ENCODE results near the gene GNPDA1. TPM values are rescaled to one million over a fixed set of nuclear protein-coding genes. Genes with fewer than 3 reads are reported as not detected.
"Not testable (repeated sequence)": the region's sequence is repeated elsewhere in the genome, so short reads cannot be mapped to it uniquely, and the experiment has no call there.

GNPDA1 gene
- total RNA-seq, 1 donor from 2014 or later = 55.0 TPM

DNA sequence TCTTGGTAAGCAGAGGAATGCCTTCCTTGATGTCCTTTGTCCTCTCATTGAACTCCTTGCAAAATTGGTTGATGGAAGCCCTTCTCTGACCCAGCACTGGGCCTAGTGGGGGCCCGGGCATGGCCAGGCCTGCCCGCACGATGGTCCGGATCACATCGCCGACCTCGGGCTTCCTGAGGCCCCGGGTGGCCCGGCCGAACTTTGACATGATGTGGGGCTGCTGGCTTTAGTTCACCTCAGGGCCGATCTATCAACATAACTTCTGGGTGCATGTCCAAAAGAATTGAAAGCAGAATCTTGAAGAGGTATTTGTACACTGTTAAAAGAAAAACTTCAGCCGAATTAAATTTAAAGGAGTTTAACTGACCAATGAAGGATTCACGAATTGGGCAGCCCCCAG, 24.1 kb upstream of the GNPDA1 start:
- Mint-ChIP-seq H3K27ac (no peak overlapping the region), H3K27me3 (ENCODE audit: low read depth) (no peaks in the 10 kb centered on the region), H3K4me3 (no peak overlapping the region), H3K36me3 (no peaks in the 10 kb centered on the region), H3K4me1 (no peaks in the 10 kb centered on the region), H3K9me3 (peaks cover 4% of the 10 kb centered on the region)
- DNase-seq (ENCODE audit: low spot score in 2 of 2, unreplicated experiment in 2 of 2) = no peak
- TF ChIP-seq, protein P1, sequence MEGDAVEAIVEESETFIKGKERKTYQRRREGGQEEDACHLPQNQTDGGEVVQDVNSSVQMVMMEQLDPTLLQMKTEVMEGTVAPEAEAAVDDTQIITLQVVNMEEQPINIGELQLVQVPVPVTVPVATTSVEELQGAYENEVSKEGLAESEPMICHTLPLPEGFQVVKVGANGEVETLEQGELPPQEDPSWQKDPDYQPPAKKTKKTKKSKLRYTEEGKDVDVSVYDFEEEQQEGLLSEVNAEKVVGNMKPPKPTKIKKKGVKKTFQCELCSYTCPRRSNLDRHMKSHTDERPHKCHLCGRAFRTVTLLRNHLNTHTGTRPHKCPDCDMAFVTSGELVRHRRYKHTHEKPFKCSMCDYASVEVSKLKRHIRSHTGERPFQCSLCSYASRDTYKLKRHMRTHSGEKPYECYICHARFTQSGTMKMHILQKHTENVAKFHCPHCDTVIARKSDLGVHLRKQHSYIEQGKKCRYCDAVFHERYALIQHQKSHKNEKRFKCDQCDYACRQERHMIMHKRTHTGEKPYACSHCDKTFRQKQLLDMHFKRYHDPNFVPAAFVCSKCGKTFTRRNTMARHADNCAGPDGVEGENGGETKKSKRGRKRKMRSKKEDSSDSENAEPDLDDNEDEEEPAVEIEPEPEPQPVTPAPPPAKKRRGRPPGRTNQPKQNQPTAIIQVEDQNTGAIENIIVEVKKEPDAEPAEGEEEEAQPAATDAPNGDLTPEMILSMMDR (IDR thresholded peaks at IDR 0.05; ENCODE audit: unreplicated experiment) = no peak

DNA sequence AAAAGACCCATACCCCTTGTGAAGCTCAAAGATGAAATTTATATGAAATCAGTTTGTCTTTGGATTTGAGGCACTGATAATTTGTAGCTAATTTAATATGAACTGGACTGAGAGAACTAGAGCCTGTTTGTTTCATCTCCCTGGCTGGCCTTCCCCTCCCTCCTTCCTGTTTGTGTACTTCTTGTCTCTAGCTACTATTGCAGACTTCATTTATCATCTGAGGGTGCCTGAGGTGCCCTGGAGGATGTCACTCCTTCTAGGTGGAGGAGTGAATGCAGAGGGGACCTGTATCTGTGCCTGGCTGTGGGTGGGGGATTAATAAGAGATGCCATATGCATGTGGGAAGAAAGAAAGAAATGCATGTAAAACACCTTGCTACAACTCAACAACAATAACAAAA, 22.2 kb upstream of the GNPDA1 start:
- no peak overlapping the region for H3K4me3 Mint-ChIP-seq
- no peak overlapping the region for H3K27ac Mint-ChIP-seq
- no peaks in the 10 kb centered on the region for H3K4me1 Mint-ChIP-seq
- H3K36me3 Mint-ChIP-seq = no peaks in the 10 kb centered on the region
- H3K9me3 Mint-ChIP-seq = peaks cover 4% of the 10 kb centered on the region
- peaks cover 5% of the 10 kb centered on the region for H3K27me3 Mint-ChIP-seq (ENCODE audit: low read depth)
- no peak for DNase-seq (ENCODE audit: low spot score in 2 of 2, unreplicated experiment in 2 of 2)
- TF ChIP-seq, protein P1 (IDR thresholded peaks at IDR 0.05; ENCODE audit: unreplicated experiment) = no peak

DNA sequence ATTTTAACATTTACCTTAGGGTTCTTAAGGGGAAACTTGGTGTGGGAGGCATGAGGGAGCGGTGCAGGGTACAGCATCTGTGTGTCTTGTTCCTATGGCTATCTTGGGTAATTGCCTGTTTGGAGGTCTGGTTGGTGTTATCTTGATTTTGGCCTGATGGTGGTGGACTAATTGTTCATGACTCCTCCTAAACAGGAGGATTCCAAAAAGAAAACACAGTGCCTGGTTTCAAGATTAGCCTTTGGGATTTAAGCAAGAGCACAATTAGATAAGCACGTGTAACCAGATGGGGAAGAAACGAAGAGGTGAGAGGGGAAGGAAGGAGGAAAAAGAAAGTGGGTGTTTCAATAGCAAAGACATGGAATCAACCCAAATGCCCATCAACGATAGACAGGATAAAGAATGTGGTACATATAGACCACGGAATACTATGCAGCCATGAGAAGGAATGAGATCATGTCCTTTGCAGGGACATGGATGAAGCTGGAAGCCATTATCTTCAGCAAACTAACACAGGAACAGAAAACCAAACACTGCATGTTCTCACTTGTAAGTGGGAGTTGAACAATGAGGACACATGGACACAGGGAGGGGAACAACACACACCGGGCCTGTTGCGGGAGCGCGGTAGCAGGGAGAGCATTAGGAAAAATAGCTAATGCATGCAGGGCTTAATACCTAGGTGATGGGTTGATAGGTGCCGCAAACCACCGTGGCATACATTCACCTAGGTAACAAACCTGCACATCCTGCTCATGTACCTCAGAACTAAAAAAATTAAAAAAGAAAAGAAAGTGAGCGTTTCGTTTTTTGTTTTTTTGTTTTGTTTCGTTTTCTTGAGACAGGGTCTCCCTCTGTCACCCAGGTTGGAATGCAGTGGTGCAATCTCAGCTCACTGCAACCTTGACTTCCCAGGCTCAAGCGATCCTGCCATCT, 21.1 kb upstream of the GNPDA1 start:
- DNase-seq (ENCODE audit: low spot score in 2 of 2, unreplicated experiment in 2 of 2); H3K9me3 Mint-ChIP-seq; H3K4me3 Mint-ChIP-seq; H3K27me3 Mint-ChIP-seq (ENCODE audit: low read depth); H3K36me3 Mint-ChIP-seq; H3K4me1 Mint-ChIP-seq; H3K27ac Mint-ChIP-seq: not testable (repeated sequence)

DNA sequence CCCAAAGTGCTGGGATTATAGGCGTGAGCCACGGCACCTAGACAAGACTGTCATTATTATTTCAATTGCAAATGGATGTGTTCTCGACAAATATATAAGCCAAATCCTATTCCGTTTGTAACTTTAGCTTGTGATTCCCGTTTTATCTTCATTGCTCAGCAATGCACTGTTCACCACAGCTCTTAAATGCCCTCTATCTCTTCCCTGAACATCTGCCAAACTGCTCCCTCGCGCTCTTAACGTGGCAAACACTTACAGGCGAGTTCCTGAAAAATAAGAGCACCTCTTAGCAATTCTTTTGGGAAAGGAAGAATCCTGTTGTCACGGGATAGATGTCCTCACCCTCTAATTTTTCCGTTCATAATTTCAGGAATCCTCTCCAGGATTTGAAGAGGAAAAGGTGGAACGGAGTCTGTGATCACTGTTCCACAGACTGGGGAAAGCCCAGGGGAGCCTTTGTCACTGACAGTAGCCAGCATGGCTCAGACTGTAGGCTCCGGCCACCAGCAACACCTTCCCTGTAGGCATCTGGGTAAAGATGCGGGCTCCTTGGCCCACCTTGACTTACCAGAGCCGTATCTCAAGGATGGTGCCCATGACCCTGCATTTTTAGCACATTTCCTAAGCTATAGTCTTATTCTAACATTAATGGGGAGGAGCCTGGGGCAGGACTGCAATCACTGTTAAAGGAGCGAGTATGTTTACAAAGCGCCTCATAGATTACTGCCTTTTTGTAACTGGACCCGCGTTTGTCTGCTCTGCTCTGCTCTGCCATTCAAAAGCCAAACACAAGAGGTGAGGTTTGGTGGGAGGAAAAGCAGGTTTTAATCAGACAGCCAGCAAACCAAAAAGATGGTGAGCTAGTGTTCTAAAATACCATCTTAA, 20.2 kb upstream of the GNPDA1 start:
- H3K36me3 Mint-ChIP-seq = no peaks in the 10 kb centered on the region
- no peak overlapping the region for H3K27ac Mint-ChIP-seq
- peaks cover 6% of the 10 kb centered on the region for H3K27me3 Mint-ChIP-seq (ENCODE audit: low read depth)
- TF ChIP-seq, protein P1 (IDR thresholded peaks at IDR 0.05; ENCODE audit: unreplicated experiment) = no peak
- no peaks in the 10 kb centered on the region for H3K4me1 Mint-ChIP-seq
- peaks cover 4% of the 10 kb centered on the region for H3K9me3 Mint-ChIP-seq
- no peak for DNase-seq (ENCODE audit: low spot score in 2 of 2, unreplicated experiment in 2 of 2)
- no peak overlapping the region for H3K4me3 Mint-ChIP-seq

DNA sequence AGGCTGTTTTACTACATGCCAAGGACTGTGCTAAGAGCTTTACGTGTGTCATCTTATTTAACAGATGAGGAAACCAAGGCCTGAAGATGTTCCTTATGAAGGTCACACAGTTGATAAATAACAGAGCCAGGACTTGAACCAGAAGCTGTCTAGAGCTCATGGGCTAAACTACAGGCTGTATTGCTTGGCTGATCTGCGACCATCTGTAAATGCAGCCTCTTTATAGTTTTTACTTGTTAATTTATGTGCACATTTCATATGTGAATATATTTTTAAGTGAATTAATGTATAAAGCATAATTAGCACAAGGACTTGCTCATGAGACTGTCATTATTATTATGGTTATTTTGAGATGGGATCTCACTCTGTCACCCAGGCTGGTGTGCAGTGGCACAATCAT, 19.3 kb upstream of the GNPDA1 start:
- Mint-ChIP-seq H3K4me1 (no peaks in the 10 kb centered on the region), H3K27ac (no peak overlapping the region), H3K9me3 (peaks cover 2% of the 10 kb centered on the region), H3K27me3 (ENCODE audit: low read depth) (peaks cover 6% of the 10 kb centered on the region), H3K36me3 (no peaks in the 10 kb centered on the region), H3K4me3 (no peak overlapping the region)
- TF ChIP-seq, protein P1 (IDR thresholded peaks at IDR 0.05; ENCODE audit: unreplicated experiment) = no peak
- no peak for DNase-seq (ENCODE audit: low spot score in 2 of 2, unreplicated experiment in 2 of 2)

DNA sequence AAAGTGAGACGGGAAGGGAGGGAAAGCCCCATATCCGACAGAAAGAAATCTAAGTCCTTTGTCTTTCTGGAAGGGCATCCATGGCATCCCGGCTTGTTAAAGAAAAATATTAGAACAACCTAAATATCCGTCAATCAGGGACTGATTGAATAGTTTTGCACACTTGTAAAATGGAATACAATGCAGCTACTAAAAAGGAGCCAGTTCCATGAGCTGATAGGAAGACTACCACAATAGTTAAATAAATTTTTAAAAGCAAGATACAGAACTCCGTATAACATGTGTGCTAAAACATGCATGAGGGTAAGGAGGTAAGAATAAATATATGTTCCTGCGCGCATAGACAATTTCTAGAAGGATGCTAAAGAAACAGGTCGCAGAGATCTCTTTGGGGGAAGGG, 12.8 kb upstream of the GNPDA1 start:
- H3K9me3 Mint-ChIP-seq = no peaks in the 10 kb centered on the region
- H3K27ac Mint-ChIP-seq = no peak overlapping the region
- DNase-seq (ENCODE audit: low spot score in 2 of 2, unreplicated experiment in 2 of 2) = no peak
- no peaks in the 10 kb centered on the region for H3K36me3 Mint-ChIP-seq
- peak overlapping the region; percentile 77 for H3K4me3 Mint-ChIP-seq
- H3K4me1 Mint-ChIP-seq = peaks cover 11% of the 10 kb centered on the region
- TF ChIP-seq, protein P1 (IDR thresholded peaks at IDR 0.05; ENCODE audit: unreplicated experiment) = no peak
- H3K27me3 Mint-ChIP-seq (ENCODE audit: low read depth) = peaks cover 7% of the 10 kb centered on the region
